H9 (cell line): ENCODE results near the gene BTBD7. TPM values are rescaled to one million over a fixed set of nuclear protein-coding genes. Genes with fewer than 3 reads are reported as not detected.

Source experiments
- DNase-seq: peaks from one replicate; pipeline ENCODE4 v3.0.0-alpha.2; 2017
- H2AFZ ChIP-seq: one replicate; pipeline ENCODE4 v1.6.1; 2013; ENCODE audit warnings: mild to moderate bottlenecking, low read length, control low read depth, moderate library complexity
- H2AK5ac ChIP-seq: 2 replicates; pipeline ENCODE4 v1.6.1; 2013; ENCODE audit warnings: low read length, control low read depth, mixed read lengths; ENCODE audit not compliant: insufficient read length
- H2BK120ac ChIP-seq: one replicate; pipeline ENCODE4 v1.6.1; 2013; ENCODE audit warnings: low read depth, mild to moderate bottlenecking, low read length, control low read depth, inconsistent platforms; ENCODE audit not compliant: poor library complexity, severe bottlenecking
- H2BK12ac ChIP-seq: 2 replicates; pipeline ENCODE4 v1.6.1; 2013; ENCODE audit warnings: low read length, control low read depth, mixed read lengths, low read depth; ENCODE audit not compliant: insufficient read length
- H2BK15ac ChIP-seq: 2 replicates; pipeline ENCODE4 v1.6.1; 2013; ENCODE audit warnings: low read depth, low read length, control low read depth
- H2BK20ac ChIP-seq: one replicate; pipeline ENCODE4 v1.6.1; 2013; ENCODE audit warnings: low read depth, mild to moderate bottlenecking, low read length, control low read depth, inconsistent platforms; ENCODE audit not compliant: poor library complexity, severe bottlenecking
- H2BK5ac ChIP-seq: 2 replicates; pipeline ENCODE4 v1.6.1; 2013; ENCODE audit warnings: low read length, control low read depth, mixed read lengths; ENCODE audit not compliant: insufficient read length
- H3K14ac ChIP-seq: 2 replicates; pipeline ENCODE4 v1.6.1; 2013; ENCODE audit warnings: low read length, control low read depth; ENCODE audit not compliant: insufficient read depth
- H3K18ac ChIP-seq: 2 replicates; pipeline ENCODE4 v1.6.1; 2013; ENCODE audit warnings: low read depth, mild to moderate bottlenecking, mixed read lengths, low read length, control low read depth; ENCODE audit not compliant: insufficient read length
- H3K23ac ChIP-seq: 2 replicates; pipeline ENCODE4 v1.6.1; 2013; ENCODE audit warnings: low read length, control low read depth, mixed read lengths, low read depth; ENCODE audit not compliant: insufficient read length
- H3K23me2 ChIP-seq: 2 replicates; pipeline ENCODE4 v1.6.1; 2013; ENCODE audit warnings: low read depth, mild to moderate bottlenecking, mixed read lengths, low read length, control low read depth; ENCODE audit not compliant: insufficient read length, poor library complexity, severe bottlenecking
- H3K27ac ChIP-seq: 2 replicates; pipeline ENCODE4 v1.5.1; 2013; ENCODE audit warnings: low read length, control low read depth, mixed read lengths, low read depth; ENCODE audit not compliant: insufficient read length
- H3K27me3 ChIP-seq: 2 replicates; pipeline ENCODE4 v1.6.1; 2013; ENCODE audit warnings: low read length, control low read depth, inconsistent platforms; ENCODE audit not compliant: insufficient read depth
- H3K4ac ChIP-seq: 2 replicates; pipeline ENCODE4 v1.6.1; 2013; ENCODE audit warnings: low read depth, mild to moderate bottlenecking, control low read depth, inconsistent platforms, low read length, moderate library complexity
- H3K4me1 ChIP-seq: 2 replicates; pipeline ENCODE4 v1.6.1; 2013; ENCODE audit warnings: low read length, control low read depth, inconsistent platforms; ENCODE audit not compliant: insufficient read depth
- H3K4me2 ChIP-seq: 2 replicates; pipeline ENCODE4 v1.6.1; 2013; ENCODE audit warnings: low read length, control low read depth, mixed read lengths; ENCODE audit not compliant: insufficient read length, insufficient read depth
- H3K56ac ChIP-seq: 2 replicates; pipeline ENCODE4 v1.6.1; 2013; ENCODE audit warnings: low read depth, mild to moderate bottlenecking, mixed read lengths, low read length, control low read depth; ENCODE audit not compliant: insufficient read length
- H3K79me1 ChIP-seq: 2 replicates; pipeline ENCODE4 v1.6.1; 2013; ENCODE audit warnings: low read depth, mild to moderate bottlenecking, moderate library complexity, low read length, control low read depth, inconsistent platforms; ENCODE audit not compliant: insufficient read depth, poor library complexity, severe bottlenecking
- H3K79me2 ChIP-seq: 2 replicates; pipeline ENCODE4 v1.6.1; 2013; ENCODE audit warnings: low read length, control low read depth, inconsistent platforms; ENCODE audit not compliant: insufficient read depth
- H3K9ac ChIP-seq: 2 replicates; pipeline ENCODE4 v1.6.1; 2013; ENCODE audit warnings: low read length, control low read depth, mixed read lengths; ENCODE audit not compliant: insufficient read length; ENCODE audit errors: extremely low read depth
- H3K9me3 ChIP-seq: one replicate; pipeline ENCODE4 v1.6.1; 2013; ENCODE audit warnings: low read depth, low read length, inconsistent platforms; ENCODE audit not compliant: control insufficient read depth
- H3T11ph ChIP-seq: one replicate; pipeline ENCODE4 v1.6.1; 2013; ENCODE audit warnings: mild to moderate bottlenecking, low read length, control low read depth, inconsistent platforms
- H4K20me1 ChIP-seq: one replicate; pipeline ENCODE4 v1.6.1; 2013; ENCODE audit not compliant: control insufficient read depth, insufficient read length, insufficient read depth
- H4K5ac ChIP-seq: 2 replicates; pipeline ENCODE4 v1.6.1; 2013; ENCODE audit warnings: low read depth, mild to moderate bottlenecking, mixed read lengths, low read length, control low read depth; ENCODE audit not compliant: insufficient read length
- H4K8ac ChIP-seq: replicated peaks from 2 replicates; pipeline ENCODE4 v1.6.1; 2013; ENCODE audit warnings: low read length, control low read depth, mixed read lengths, low read depth; ENCODE audit not compliant: insufficient read length
- H4K91ac ChIP-seq: 2 replicates; pipeline ENCODE4 v1.6.1; 2013; ENCODE audit warnings: low read depth, mild to moderate bottlenecking, moderate library complexity, mixed read lengths, low read length, control low read depth; ENCODE audit not compliant: insufficient read length
- H3K27ac Mint-ChIP-seq, 3 experiments: 2 replicates in 2 of 3; 3 replicates in 1 of 3; pipeline ENCODE4 v1.8.0; 2020 to 2021; ENCODE audit warnings: mixed read lengths in 3 of 3, mild to moderate bottlenecking in 1 of 3, moderate library complexity in 1 of 3
- H3K27me3 Mint-ChIP-seq: 2 replicates; pipeline ENCODE4 v1.8.0; 2021; ENCODE audit warnings: low read depth, mild to moderate bottlenecking, moderate library complexity, mixed read lengths
- H3K36me3 Mint-ChIP-seq, 3 experiments: 2 replicates in 2 of 3; 3 replicates in 1 of 3; pipeline ENCODE4 v1.8.0; 2020 to 2021; ENCODE audit warnings: low read depth in 3 of 3, mixed read lengths in 3 of 3; ENCODE audit not compliant: insufficient read depth in 1 of 3
- H3K4me1 Mint-ChIP-seq, 2 experiments: 2 replicates each; pipeline ENCODE4 v1.8.0; 2020; ENCODE audit warnings: mixed read lengths in 2 of 2
- H3K4me3 Mint-ChIP-seq, 2 experiments: 2 replicates in 1 of 2; 3 replicates in 1 of 2; pipeline ENCODE4 v1.8.0; 2020 to 2021; ENCODE audit warnings: mild to moderate bottlenecking in 2 of 2, mixed read lengths in 2 of 2, moderate library complexity in 1 of 2
- H3K9me3 Mint-ChIP-seq, 2 experiments: 2 replicates in 1 of 2; 3 replicates in 1 of 2; pipeline ENCODE4 v1.8.0; 2020; ENCODE audit warnings: mild to moderate bottlenecking in 2 of 2, mixed read lengths in 2 of 2, moderate library complexity in 1 of 2
- WGBS: extraction: QIAGEN DNeasy Blood & Tissue Kit; methylation state at CpG from one replicate; pipeline ENCODE4 v1.1.7; 2013; ENCODE audit warnings: missing lambda C conversion rate, low lambda C conversion rate, mixed read lengths; ENCODE audit not compliant: insufficient read length; ENCODE audit errors: extremely low coverage; 5-methylcytosine and 5-hydroxymethylcytosine counted together
- total RNA-seq: library from RNA; stranded (reverse); gene quantifications from 2 replicates; pipeline ENCODE4 v1.2.1, GENCODE V29; 2021
- TF ChIP-seq, protein P1 (sequence below): fragments of 200-600 bp; sonication (generic); conservative IDR thresholded peaks from 3 replicates; pipeline ENCODE4 v1.8.0; 2021; ENCODE audit warnings: antibody characterized with exemption, mild to moderate bottlenecking

The BTBD7 gene
- total RNA-seq, 1 experiment from 2014 or later = 44.1 TPM

DNA sequence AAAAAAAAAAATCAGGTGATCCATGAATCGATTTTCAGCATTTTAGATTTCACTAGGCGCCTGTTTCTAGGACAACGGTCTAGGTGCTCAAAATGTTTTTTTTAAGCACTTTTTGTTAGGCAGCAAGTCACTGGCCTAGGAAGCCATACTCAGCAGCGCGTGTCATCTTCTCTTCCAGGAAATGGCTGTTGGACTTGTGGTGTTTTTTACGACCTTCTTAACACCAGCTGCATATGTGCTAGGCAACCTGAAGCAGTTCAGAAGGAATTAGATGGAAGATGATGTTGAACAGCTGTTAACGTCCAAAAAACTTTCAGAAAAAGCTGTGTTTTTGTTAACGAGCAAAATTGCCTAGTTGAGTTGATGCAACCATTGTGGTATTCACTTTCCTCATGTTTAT is 15.0 kb upstream of the BTBD7 start:
- Mint-ChIP-seq H3K27me3 (no peaks in the 10 kb centered on the region), H3K36me3 (peaks cover 7 to 30% (median 7%) of the 10 kb centered on the region in 3 experiments), H3K27ac (no peak overlapping the region), H3K9me3 (peaks cover 10 to 22% of the 10 kb centered on the region in 2 experiments), H3K4me3 (no peak overlapping the region), H3K4me1 (peaks cover 34 to 38% of the 10 kb centered on the region in 2 experiments)
- H3K27ac ChIP-seq = no peak overlapping the region
- H3K18ac ChIP-seq = no peak overlapping the region
- no peaks in the 10 kb centered on the region for H3K79me1 ChIP-seq
- no peak overlapping the region for H3K56ac ChIP-seq
- H2BK15ac ChIP-seq = no peak overlapping the region
- no peak overlapping the region for H4K5ac ChIP-seq
- no peak overlapping the region for H2BK12ac ChIP-seq
- no peaks in the 10 kb centered on the region for H3K27me3 ChIP-seq
- H4K20me1 ChIP-seq = no peaks in the 10 kb centered on the region
- H2AFZ ChIP-seq = no peak overlapping the region
- WGBS = no CpG with 5 or more reads among the region's 8 CpGs
- peaks cover 2% of the 10 kb centered on the region for H3K23me2 ChIP-seq
- H3K9me3 ChIP-seq = peaks cover 5% of the 10 kb centered on the region
- no peak overlapping the region for H2BK20ac ChIP-seq
- no peak overlapping the region for H3K14ac ChIP-seq
- H2BK5ac ChIP-seq = no peak overlapping the region
- H2BK120ac ChIP-seq = no peak overlapping the region
- no peak overlapping the region for H3K4me2 ChIP-seq
- H3K9ac ChIP-seq = no peak overlapping the region
- no peak overlapping the region for H3K4ac ChIP-seq
- H4K91ac ChIP-seq = no peak overlapping the region
- H3T11ph ChIP-seq = no peak overlapping the region
- H3K4me1 ChIP-seq = peaks cover 6% of the 10 kb centered on the region; the same call in 1 of the 2 replicates
- H2AK5ac ChIP-seq = no peak overlapping the region
- no peak overlapping the region for H4K8ac ChIP-seq
- H3K23ac ChIP-seq = no peak overlapping the region
- no peak for DNase-seq
- no peaks in the 10 kb centered on the region for H3K79me2 ChIP-seq
- TF ChIP-seq, protein P1, sequence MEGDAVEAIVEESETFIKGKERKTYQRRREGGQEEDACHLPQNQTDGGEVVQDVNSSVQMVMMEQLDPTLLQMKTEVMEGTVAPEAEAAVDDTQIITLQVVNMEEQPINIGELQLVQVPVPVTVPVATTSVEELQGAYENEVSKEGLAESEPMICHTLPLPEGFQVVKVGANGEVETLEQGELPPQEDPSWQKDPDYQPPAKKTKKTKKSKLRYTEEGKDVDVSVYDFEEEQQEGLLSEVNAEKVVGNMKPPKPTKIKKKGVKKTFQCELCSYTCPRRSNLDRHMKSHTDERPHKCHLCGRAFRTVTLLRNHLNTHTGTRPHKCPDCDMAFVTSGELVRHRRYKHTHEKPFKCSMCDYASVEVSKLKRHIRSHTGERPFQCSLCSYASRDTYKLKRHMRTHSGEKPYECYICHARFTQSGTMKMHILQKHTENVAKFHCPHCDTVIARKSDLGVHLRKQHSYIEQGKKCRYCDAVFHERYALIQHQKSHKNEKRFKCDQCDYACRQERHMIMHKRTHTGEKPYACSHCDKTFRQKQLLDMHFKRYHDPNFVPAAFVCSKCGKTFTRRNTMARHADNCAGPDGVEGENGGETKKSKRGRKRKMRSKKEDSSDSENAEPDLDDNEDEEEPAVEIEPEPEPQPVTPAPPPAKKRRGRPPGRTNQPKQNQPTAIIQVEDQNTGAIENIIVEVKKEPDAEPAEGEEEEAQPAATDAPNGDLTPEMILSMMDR = no peak
